Activated naive CD8-positive, alpha-beta T cell (primary cell): ENCODE results near the gene LLCFC1.

Experiments
- H3K27ac Mint-ChIP-seq: one replicate; pipeline ENCODE4 v1.8.0; 2021; ENCODE audit warnings: mixed read lengths
- H3K27me3 Mint-ChIP-seq: one replicate; pipeline ENCODE4 v1.8.0; 2021; ENCODE audit warnings: mixed read lengths
- H3K36me3 Mint-ChIP-seq: one replicate; pipeline ENCODE4 v1.8.0; 2021; ENCODE audit warnings: mixed read lengths
- H3K4me1 Mint-ChIP-seq: one replicate; pipeline ENCODE4 v1.8.0; 2021; ENCODE audit warnings: low read depth, mixed read lengths
- H3K4me3 Mint-ChIP-seq: one replicate; pipeline ENCODE4 v1.8.0; 2021; ENCODE audit warnings: mild to moderate bottlenecking, mixed read lengths
- H3K9me3 Mint-ChIP-seq: one replicate; pipeline ENCODE4 v1.8.0; 2021; ENCODE audit warnings: low read depth, mixed read lengths

Gene LLCFC1

DNA sequence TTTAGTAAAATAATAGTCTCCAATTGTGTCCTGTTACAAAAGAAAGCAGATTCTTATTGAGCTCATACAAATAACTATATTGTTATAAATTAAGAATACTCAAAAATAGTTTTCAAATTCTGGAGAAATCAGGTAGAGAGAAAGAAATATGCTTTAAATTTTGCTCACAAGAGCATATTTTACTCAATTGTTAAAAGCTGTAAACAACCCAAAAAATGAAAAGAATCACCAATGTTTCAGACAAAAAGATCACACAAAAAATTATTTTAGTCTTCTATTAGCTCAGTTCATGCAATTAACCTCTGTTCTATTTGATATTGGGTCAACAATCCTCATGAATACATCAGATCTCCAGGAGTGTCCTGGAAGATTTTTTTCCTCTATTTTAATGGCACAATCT, 35.2 kb upstream of the LLCFC1 start:
- Mint-ChIP-seq H3K4me3 (no peak overlapping the region), H3K4me1 (no peaks in the 10 kb centered on the region), H3K9me3 (no peaks in the 10 kb centered on the region), H3K27me3 (peaks cover 6% of the 10 kb centered on the region), H3K27ac (no peak overlapping the region), H3K36me3 (peaks cover 2% of the 10 kb centered on the region)

DNA sequence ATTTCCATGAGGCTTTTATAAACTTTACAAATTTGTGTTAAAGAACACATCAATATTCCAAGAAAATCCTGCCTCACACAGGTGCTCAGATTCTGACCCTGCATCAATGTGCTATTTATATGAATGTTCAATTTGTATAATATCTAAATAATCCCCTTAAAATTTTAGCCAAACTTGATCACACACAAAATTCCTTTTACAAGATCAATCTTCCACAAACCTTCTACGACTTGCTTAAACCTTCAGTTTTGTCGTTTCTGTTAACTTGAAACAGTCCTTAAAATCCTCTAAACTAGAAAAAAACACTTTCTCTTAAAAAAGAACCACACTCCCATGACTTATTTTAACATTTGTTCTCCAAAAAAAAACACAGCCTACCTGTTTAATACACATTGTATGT, 33.5 kb upstream of the LLCFC1 start:
- peaks cover 2% of the 10 kb centered on the region for H3K36me3 Mint-ChIP-seq
- peaks cover 6% of the 10 kb centered on the region for H3K27me3 Mint-ChIP-seq
- H3K27ac Mint-ChIP-seq = no peak overlapping the region
- H3K4me3 Mint-ChIP-seq = no peak overlapping the region
- no peaks in the 10 kb centered on the region for H3K9me3 Mint-ChIP-seq
- no peaks in the 10 kb centered on the region for H3K4me1 Mint-ChIP-seq

DNA sequence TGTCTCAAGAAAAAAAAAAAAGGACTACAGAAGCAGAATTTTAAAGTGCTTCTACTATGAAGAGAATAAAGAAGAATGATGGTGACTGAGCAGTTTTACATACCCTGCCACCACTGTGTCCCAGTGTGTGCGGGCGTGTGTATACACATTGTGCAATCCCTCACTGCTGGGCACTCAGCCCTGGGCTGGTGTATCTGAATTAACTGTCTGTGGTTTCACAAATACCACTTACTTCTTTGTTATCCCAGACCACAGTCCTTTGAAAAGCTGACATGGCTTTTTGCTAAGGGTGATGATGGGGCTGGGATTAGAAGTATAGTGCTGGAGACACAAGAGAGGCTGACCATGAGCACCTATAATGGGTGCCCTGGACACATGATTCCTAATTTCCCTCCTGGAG, 32.6 kb upstream of the LLCFC1 start:
- H3K27ac Mint-ChIP-seq = no peak overlapping the region
- H3K27me3 Mint-ChIP-seq = peaks cover 11% of the 10 kb centered on the region
- H3K36me3 Mint-ChIP-seq = peaks cover 2% of the 10 kb centered on the region
- H3K9me3 Mint-ChIP-seq = no peaks in the 10 kb centered on the region
- H3K4me1 Mint-ChIP-seq = no peaks in the 10 kb centered on the region
- no peak overlapping the region for H3K4me3 Mint-ChIP-seq

DNA sequence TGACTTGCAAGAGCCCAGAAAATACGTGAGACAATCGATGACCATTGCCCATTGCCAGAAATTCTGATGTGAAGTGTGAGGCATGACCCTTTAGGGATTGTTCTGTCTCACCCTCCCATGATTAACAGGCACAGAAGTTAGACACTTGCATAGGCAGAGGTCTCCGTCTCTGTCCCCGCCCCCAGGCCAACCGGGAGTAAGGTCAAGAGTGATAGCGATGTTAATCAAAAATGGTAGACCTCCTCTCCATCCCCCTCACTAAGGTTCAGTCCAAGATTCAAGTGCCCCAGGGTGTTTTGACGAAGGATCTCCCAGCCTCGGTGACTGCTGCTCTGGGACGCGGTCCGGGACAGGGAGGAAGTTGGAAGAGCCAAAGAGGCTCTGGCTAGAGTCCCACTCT, 31.0 kb upstream of the LLCFC1 start:
- Mint-ChIP-seq H3K9me3 (no peaks in the 10 kb centered on the region), H3K4me1 (no peaks in the 10 kb centered on the region), H3K36me3 (no peaks in the 10 kb centered on the region), H3K4me3 (no peak overlapping the region), H3K27ac (no peak overlapping the region), H3K27me3 (peaks cover 14% of the 10 kb centered on the region)

DNA sequence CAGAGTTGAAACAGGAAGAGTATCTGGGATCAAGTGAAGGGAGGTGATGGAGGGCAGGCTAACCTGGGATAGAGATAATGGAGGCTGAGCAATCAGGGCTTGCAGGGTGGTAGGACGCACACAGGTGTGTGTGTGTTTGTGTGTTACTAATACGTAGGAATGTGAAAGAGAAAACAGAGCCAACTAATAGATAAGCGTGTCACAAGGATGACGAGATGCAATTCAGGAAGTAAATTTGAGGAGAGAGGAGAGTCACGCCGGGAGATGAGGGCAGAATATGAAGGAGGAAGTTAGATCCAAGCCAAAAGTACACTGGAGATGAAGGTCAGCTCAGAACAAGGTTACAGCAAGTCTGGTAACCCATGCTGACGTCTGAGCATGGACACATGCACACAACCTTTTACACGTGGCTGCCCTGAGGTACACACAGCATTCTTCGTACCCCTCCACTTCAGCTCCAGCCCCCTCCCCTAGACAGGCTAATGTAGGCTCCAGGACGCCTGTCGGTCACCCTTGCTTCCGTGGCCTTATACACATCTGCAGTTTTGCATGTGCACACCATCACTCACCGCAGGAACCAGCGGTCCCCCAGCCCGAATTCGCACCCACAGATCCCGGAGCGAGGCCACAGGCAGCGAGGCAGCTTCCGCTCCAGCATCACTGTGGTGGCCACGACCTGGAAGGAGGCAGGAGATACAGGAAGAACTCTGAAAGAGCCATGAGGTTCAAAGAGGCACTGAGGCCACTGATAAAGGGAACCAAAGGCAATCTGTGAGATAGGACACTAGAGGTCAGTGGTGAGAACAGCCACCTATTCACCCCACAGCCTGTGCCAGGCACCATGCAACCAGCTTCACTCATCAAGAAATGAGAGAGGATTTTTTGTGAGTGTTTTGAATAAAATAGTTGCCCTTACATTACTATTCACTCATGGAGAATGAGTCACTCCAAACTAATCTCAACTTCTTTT, 30.1 kb upstream of the LLCFC1 start:
- no peak overlapping the region for H3K27ac Mint-ChIP-seq
- H3K4me3 Mint-ChIP-seq = no peak overlapping the region
- H3K27me3 Mint-ChIP-seq = peaks cover 18% of the 10 kb centered on the region

DNA sequence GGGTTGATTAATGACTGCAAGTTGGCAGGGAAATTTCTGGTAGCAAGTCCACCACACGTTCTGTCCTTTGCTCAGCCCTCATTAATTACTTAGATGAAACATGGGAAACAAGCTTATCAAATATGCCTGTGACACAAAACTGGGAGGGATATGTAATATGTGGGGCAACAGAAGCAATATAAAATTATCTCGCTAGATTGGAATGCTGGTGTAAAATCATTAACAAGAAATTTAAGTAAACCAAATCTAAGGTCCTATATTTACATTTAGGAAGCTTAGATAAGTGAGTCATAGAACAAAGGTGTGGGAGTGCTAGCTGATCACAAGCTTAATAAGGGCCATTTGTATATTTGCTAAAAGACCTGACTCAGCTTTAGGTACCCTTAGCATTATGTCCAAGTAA, 29.3 kb upstream of the LLCFC1 start:
- no peak overlapping the region for H3K27ac Mint-ChIP-seq
- H3K36me3 Mint-ChIP-seq = no peaks in the 10 kb centered on the region
- no peaks in the 10 kb centered on the region for H3K9me3 Mint-ChIP-seq
- no peaks in the 10 kb centered on the region for H3K4me1 Mint-ChIP-seq
- no peak overlapping the region for H3K4me3 Mint-ChIP-seq
- peaks cover 20% of the 10 kb centered on the region for H3K27me3 Mint-ChIP-seq

More for the DNA sequence above, 30.1 kb upstream of the LLCFC1 start:
- Mint-ChIP-seq H3K36me3 (no peaks in the 10 kb centered on the region), H3K9me3 (no peaks in the 10 kb centered on the region), H3K4me1 (no peaks in the 10 kb centered on the region)

DNA sequence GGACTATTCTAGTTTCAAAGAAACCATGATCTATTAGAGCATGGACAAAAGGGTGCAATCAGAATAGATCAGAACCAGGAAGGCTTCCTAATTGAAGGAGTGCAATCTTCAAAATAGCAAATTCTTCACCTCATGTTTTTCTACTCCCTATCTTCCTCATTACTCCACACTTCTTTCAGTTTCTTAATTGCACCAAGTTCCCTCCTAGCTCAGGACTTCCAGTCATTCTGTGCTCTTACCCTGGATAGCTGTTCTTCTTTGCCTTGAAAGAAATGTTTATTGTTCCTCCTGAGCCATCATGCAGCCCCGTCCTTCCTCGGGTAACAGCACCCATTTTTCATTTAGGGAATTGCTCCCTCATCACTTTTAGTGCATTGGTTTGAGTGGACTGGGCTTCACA, 28.8 kb upstream of the LLCFC1 start:
- Mint-ChIP-seq H3K4me1 (no peaks in the 10 kb centered on the region), H3K4me3 (no peak overlapping the region), H3K36me3 (no peaks in the 10 kb centered on the region), H3K9me3 (no peaks in the 10 kb centered on the region), H3K27me3 (peaks cover 20% of the 10 kb centered on the region), H3K27ac (no peak overlapping the region)

DNA sequence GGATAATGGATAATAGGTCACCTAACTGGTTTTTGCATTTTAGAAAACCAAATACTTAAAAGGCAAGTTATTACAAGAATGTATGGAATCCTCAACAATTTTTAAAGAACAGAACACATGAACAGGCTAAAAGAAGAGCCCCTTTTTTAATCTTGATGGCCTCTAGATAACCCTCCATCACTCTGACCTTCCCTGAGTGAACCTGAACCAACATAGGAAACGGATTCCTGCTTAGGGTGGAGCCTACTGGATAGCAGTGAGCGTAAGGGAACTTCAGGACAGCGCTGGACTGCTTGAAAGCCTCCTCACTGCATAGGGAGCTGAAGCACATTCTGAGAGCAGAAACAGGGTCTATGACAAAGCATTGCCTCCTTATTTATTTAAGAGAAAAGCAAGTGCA, 26.2 kb upstream of the LLCFC1 start:
- no peaks in the 10 kb centered on the region for H3K9me3 Mint-ChIP-seq
- no peak overlapping the region for H3K27ac Mint-ChIP-seq
- H3K36me3 Mint-ChIP-seq = no peaks in the 10 kb centered on the region
- H3K4me3 Mint-ChIP-seq = no peak overlapping the region
- H3K27me3 Mint-ChIP-seq = peaks cover 16% of the 10 kb centered on the region
- no peaks in the 10 kb centered on the region for H3K4me1 Mint-ChIP-seq

DNA sequence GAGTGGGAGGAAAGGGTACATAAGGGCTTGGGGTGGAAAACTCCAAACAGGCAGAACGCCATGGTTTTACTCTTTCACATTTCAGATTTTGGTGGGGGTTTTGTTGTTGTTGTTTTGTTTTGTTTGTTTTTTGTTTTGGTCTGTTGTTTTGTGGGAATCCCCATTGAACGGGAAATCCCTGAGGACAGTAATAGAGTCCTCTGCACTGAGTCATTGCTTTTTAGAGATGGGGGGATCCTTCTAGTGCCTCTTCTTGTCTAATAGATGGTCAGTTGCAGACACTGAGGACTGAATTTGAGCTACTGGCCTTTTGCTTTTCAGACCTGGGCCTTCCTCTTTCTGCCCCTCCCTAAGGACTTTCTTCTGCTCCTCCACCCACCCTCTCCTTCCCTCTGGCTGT, 25.7 kb upstream of the LLCFC1 start:
- H3K9me3 Mint-ChIP-seq = no peaks in the 10 kb centered on the region
- no peak overlapping the region for H3K4me3 Mint-ChIP-seq
- no peak overlapping the region for H3K27ac Mint-ChIP-seq
- no peaks in the 10 kb centered on the region for H3K36me3 Mint-ChIP-seq
- H3K27me3 Mint-ChIP-seq = peaks cover 18% of the 10 kb centered on the region
- no peaks in the 10 kb centered on the region for H3K4me1 Mint-ChIP-seq

DNA sequence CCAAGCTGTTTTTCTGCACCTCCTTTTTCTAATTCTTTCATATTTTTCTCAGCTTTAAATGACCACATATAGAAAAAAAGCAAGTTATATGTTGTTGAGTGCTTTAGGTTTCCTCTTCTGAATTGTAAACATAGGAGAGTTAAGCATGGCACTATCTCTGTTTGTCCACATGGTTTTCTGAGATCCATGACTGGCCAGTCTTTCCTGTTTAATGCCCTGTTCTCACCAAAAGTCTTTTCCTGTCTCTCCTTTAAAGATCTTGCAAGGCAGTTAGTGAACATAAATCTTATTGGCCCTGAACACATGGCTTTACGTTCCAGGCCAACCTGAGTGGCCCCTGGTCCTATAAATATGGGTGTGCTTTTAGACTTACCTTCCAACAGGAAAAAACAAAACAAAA, 25.2 kb upstream of the LLCFC1 start:
- Mint-ChIP-seq H3K36me3 (no peaks in the 10 kb centered on the region), H3K27me3 (peaks cover 16% of the 10 kb centered on the region), H3K27ac (no peak overlapping the region), H3K9me3 (no peaks in the 10 kb centered on the region), H3K4me3 (no peak overlapping the region), H3K4me1 (no peaks in the 10 kb centered on the region)

DNA sequence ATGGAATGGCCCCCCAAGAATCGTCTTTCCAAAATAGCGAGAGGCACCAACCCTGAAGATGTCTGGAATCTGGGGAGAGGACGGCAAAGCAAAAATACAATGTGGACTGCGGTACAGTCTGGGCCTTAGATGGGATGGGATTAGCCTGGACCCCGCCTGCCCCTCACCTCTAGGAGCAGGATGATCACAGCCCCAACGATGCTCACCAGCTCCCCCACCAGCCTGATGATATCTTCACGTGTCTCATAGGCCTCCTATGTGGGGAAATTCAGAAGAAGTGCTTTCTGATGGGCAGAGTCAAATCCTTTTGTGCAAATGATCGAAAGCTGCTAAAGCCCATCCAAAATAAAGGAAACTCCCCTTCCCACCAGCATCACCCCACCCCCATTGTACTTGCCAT, 24.0 kb upstream of the LLCFC1 start:
- H3K4me1 Mint-ChIP-seq = no peaks in the 10 kb centered on the region
- H3K4me3 Mint-ChIP-seq = no peak overlapping the region
- no peak overlapping the region for H3K27ac Mint-ChIP-seq
- no peaks in the 10 kb centered on the region for H3K36me3 Mint-ChIP-seq
- no peaks in the 10 kb centered on the region for H3K9me3 Mint-ChIP-seq
- peaks cover 16% of the 10 kb centered on the region for H3K27me3 Mint-ChIP-seq

DNA sequence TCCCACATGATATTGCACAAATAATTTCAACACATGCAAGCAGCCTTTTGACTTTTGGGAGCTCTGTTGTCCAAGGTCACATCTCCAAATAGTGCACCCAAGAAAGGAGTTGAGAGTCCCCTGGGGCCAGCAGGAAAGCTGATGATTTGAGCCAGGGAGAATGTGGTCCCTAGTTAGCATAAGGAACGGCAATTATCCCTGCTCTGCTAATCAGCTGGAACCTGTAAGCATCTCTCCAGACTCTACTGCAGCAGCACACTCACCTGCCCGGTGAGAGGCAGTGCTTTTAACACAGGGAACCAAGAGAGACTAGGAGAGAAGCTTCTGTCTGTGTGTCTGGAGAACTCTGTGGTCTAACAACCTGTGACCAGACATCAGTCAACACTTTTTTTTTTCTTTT, 22.8 kb upstream of the LLCFC1 start:
- H3K4me3 Mint-ChIP-seq = no peak overlapping the region
- H3K27me3 Mint-ChIP-seq = peaks cover 12% of the 10 kb centered on the region
- H3K27ac Mint-ChIP-seq = no peak overlapping the region
- no peaks in the 10 kb centered on the region for H3K4me1 Mint-ChIP-seq
- H3K36me3 Mint-ChIP-seq = no peaks in the 10 kb centered on the region
- H3K9me3 Mint-ChIP-seq = no peaks in the 10 kb centered on the region

DNA sequence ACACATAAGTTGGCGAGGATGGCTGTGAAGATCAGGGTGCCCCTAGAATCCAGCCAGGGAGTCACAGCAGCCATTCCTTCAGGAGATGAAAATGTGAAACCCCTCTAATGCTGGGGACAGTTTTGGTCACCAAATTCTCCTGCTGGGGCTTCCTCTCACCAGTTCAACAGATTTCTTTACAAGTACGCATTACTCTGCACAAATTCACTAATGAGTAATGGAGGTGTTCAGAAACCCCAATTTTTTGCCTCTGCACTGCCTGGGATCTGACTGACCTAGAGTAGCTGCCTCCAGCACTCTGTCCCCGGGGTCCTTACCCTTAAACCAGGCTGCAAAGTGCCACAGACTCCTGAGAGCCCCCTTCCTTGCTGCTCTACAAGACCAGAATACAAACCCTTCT, 21.8 kb upstream of the LLCFC1 start:
- H3K4me3 Mint-ChIP-seq = no peak overlapping the region
- H3K27me3 Mint-ChIP-seq = peaks cover 8% of the 10 kb centered on the region
- no peak overlapping the region for H3K27ac Mint-ChIP-seq
- H3K9me3 Mint-ChIP-seq = no peaks in the 10 kb centered on the region
- no peaks in the 10 kb centered on the region for H3K36me3 Mint-ChIP-seq
- H3K4me1 Mint-ChIP-seq = no peaks in the 10 kb centered on the region

DNA sequence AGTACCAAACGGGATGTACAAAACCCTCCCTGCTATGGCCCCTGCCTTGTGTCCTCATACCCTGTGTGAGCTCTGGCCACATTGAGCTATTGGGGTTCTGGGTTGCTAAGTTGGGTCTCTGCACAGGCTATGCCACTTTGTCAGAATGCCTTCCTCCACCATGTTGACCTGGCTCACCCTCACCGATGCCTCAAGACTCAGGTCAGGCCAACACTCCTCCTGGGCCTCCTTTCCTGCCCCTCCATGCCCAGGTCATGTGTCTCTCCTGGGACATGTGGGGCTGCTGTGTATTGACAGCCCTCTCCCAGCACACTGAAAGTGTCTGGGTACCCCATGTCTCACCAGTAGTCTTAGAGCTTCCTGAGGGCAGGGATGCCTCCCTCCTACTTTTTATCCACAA, 20.4 kb upstream of the LLCFC1 start:
- H3K9me3 Mint-ChIP-seq = no peaks in the 10 kb centered on the region
- H3K36me3 Mint-ChIP-seq = no peaks in the 10 kb centered on the region
- H3K4me1 Mint-ChIP-seq = no peaks in the 10 kb centered on the region
- no peak overlapping the region for H3K4me3 Mint-ChIP-seq
- peaks cover 7% of the 10 kb centered on the region for H3K27me3 Mint-ChIP-seq
- no peak overlapping the region for H3K27ac Mint-ChIP-seq

DNA sequence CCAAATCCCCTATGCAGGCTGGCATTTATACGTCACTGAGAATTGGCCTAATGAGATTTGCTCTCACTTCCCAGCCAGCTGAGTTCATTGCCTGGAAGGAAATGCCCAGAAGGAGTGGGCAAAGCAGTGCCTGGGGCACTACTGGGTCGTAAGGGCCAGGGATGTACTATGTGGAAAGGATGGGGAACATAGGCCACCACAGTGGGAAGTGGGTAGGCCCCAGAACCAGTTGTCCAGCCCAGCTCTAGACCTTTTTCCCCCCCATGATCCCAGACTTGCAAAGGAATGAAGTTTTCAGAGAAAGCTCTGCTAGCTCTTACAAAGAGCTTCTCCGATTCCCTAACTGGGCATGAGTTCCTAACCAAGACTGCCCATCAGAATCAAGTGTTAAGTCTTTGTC, 19.6 kb upstream of the LLCFC1 start:
- no peak overlapping the region for H3K4me3 Mint-ChIP-seq
- no peaks in the 10 kb centered on the region for H3K9me3 Mint-ChIP-seq
- H3K27me3 Mint-ChIP-seq = peaks cover 2% of the 10 kb centered on the region
- no peaks in the 10 kb centered on the region for H3K36me3 Mint-ChIP-seq
- no peaks in the 10 kb centered on the region for H3K4me1 Mint-ChIP-seq
- H3K27ac Mint-ChIP-seq = no peak overlapping the region

DNA sequence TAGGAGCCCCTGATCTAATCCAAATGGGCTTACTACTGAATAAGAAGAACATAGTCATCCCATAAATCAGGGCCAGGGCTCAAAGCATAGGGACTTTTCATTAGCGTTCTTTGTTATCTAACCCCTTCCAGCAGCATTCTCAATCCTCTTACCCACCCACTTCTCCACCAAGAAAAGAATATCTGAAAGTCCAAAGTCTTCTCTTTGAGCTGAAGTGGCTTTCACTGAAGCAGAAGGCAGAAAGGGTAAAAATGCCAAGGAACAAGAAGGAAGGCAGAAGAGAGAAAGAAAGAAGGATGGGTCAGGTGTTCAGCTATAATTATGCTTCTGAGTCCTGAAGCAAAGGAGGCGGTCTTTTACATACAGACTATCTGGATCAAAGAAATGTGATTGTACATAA, 15.9 kb upstream of the LLCFC1 start:
- Mint-ChIP-seq H3K4me1 (no peaks in the 10 kb centered on the region), H3K27me3 (peaks cover 3% of the 10 kb centered on the region), H3K36me3 (no peaks in the 10 kb centered on the region), H3K27ac (no peak overlapping the region), H3K9me3 (no peaks in the 10 kb centered on the region), H3K4me3 (no peak overlapping the region)
